HEK293 (cell line): ENCODE data around the gene KIF21A.

Source experiments
- CTCF ChIA-PET: fragments of 350-600 bp; formaldehyde crosslinking; extraction: SDS; loops from one replicate; lab custom pipeline; 2021; ENCODE audit warnings: antibody characterized with exemption; lab: Yijun Ruan, JAX
- POLR2A ChIA-PET: fragments of 300-600 bp; formaldehyde crosslinking; extraction: SDS; loops from one replicate; lab custom pipeline; 2020; ENCODE audit warnings: antibody characterized with exemption, inconsistent platforms; lab: Yijun Ruan, JAX
- H3K27ac ChIP-seq: fragments of 200-500 bp; sonication (Bioruptor generic); 2 replicates; pipeline ENCODE4 v1.5.1; 2014; ENCODE audit warnings: low read depth, low read length, control low read depth, inconsistent platforms; ENCODE audit errors: extremely low read depth
- H3K36me3 ChIP-seq, 2 experiments: fragments of 200-500 bp in 1 of 2; sonication (Bioruptor generic) in 1 of 2; 1 replicate in 1 of 2; 2 replicates in 1 of 2; pipeline ENCODE4 v1.5.1; 2014 to 2017; ENCODE audit warnings: inconsistent platforms in 2 of 2, low read length in 2 of 2; ENCODE audit not compliant: control insufficient read depth in 2 of 2, insufficient read depth in 1 of 2
- H3K4me1 ChIP-seq: fragments of 200-500 bp; sonication (Bioruptor generic); 2 replicates; pipeline ENCODE4 v1.5.1; 2014; ENCODE audit warnings: mild to moderate bottlenecking, low read length, inconsistent platforms; ENCODE audit not compliant: control insufficient read depth, insufficient read depth
- H3K4me3 ChIP-seq: 2 replicates; pipeline ENCODE4 v1.5.1; 2011; ENCODE audit warnings: low read depth, mild to moderate bottlenecking, control low read depth, low read length, moderate library complexity
- H3K9me3 ChIP-seq: fragments of 200-500 bp; sonication (Bioruptor generic); 2 replicates; pipeline ENCODE4 v1.5.1; 2014; ENCODE audit warnings: low read depth, low read length, inconsistent platforms; ENCODE audit not compliant: control insufficient read depth, insufficient read depth
- HOXD13 ChIP-seq: sonication (generic); formaldehyde crosslinking; IDR thresholded peaks from 2 replicates; pipeline ENCODE4 v1.8.0; 2022; ENCODE audit warnings: missing genetic modification reagents, borderline replicate concordance
- IKZF3 ChIP-seq: fragments of 450-650 bp; IDR thresholded peaks from 2 replicates; pipeline ENCODE4 v1.5.0; 2018; ENCODE audit warnings: missing biosample characterization, mild to moderate bottlenecking, missing genetic modification characterization, moderate library complexity
- KLF8 ChIP-seq: fragments of 450-650 bp; formaldehyde crosslinking; IDR thresholded peaks from 2 replicates; pipeline ENCODE4 v1.5.1; 2016; ENCODE audit warnings: missing biosample characterization, missing genetic modification characterization
- ZNF157 ChIP-seq: fragments of 450-650 bp; formaldehyde crosslinking; IDR thresholded peaks from 2 replicates; pipeline ENCODE4 v1.5.1; 2016; ENCODE audit warnings: missing biosample characterization, missing genetic modification characterization
- ZNF16 ChIP-seq: fragments of 450-650 bp; formaldehyde crosslinking; IDR thresholded peaks from 2 replicates; pipeline ENCODE4 v1.5.1; 2016; ENCODE audit warnings: low read depth, missing biosample characterization, missing genetic modification characterization
- ZNF266 ChIP-seq: fragments of 450-650 bp; formaldehyde crosslinking; IDR thresholded peaks from 2 replicates; pipeline ENCODE4 v1.5.1; 2016; ENCODE audit warnings: missing biosample characterization, missing genetic modification characterization, low read depth
- ZNF394 ChIP-seq: fragments of 450-650 bp; formaldehyde crosslinking; IDR thresholded peaks from 2 replicates; pipeline ENCODE4 v1.5.1; 2016; ENCODE audit warnings: missing biosample characterization, missing genetic modification characterization, mild to moderate bottlenecking, moderate library complexity, borderline replicate concordance
- ZNF423 ChIP-seq: fragments of 450-650 bp; formaldehyde crosslinking; IDR thresholded peaks from 2 replicates; pipeline ENCODE4 v1.5.1; 2016; ENCODE audit warnings: missing biosample characterization, missing genetic modification characterization
- ZNF571 ChIP-seq: fragments of 450-650 bp; formaldehyde crosslinking; IDR thresholded peaks from 2 replicates; pipeline ENCODE4 v1.5.0; 2017; ENCODE audit warnings: missing biosample characterization, missing genetic modification characterization
- ZNF596 ChIP-seq: fragments of 450-650 bp; IDR thresholded peaks from 2 replicates; pipeline ENCODE4 v1.5.0; 2018; ENCODE audit warnings: missing biosample characterization, mild to moderate bottlenecking, missing genetic modification characterization, moderate library complexity
- ZNF621 ChIP-seq: fragments of 450-650 bp; formaldehyde crosslinking; IDR thresholded peaks from 2 replicates; pipeline ENCODE4 v1.5.1; 2017; ENCODE audit warnings: missing biosample characterization, missing genetic modification characterization
- ZNF629 ChIP-seq: fragments of 450-650 bp; formaldehyde crosslinking; IDR thresholded peaks from 2 replicates; pipeline ENCODE4 v1.5.1; 2017; ENCODE audit warnings: missing biosample characterization, missing genetic modification characterization
- ZNF658 ChIP-seq: fragments of 450-650 bp; formaldehyde crosslinking; IDR thresholded peaks from 2 replicates; pipeline ENCODE4; 2016; ENCODE audit warnings: missing biosample characterization, missing genetic modification characterization
- ZNF830 ChIP-seq: fragments of 450-650 bp; IDR thresholded peaks from 2 replicates; pipeline ENCODE4 v1.5.0; 2018; ENCODE audit warnings: missing biosample characterization, missing genetic modification characterization, low read depth, mild to moderate bottlenecking, moderate library complexity
- ZNF837 ChIP-seq: fragments of 450-650 bp; formaldehyde crosslinking; IDR thresholded peaks from 2 replicates; pipeline ENCODE4 v1.5.1; 2016; ENCODE audit warnings: missing biosample characterization, missing genetic modification characterization
- ZSCAN16 ChIP-seq: fragments of 450-650 bp; formaldehyde crosslinking; IDR thresholded peaks from 2 replicates; pipeline ENCODE4 v1.5.1; 2016; ENCODE audit warnings: missing biosample characterization, missing genetic modification characterization
- TF ChIP-seq, protein P1 (sequence below): fragments of 450-650 bp; formaldehyde crosslinking; IDR thresholded peaks from 2 replicates; pipeline ENCODE4 v1.5.1; 2016; ENCODE audit warnings: missing biosample characterization, missing genetic modification characterization
- TF ChIP-seq, protein P2 (sequence below): fragments of 450-650 bp; formaldehyde crosslinking; IDR thresholded peaks from 2 replicates; pipeline ENCODE4 v1.5.1; 2016; ENCODE audit warnings: missing biosample characterization, missing genetic modification characterization
- TF ChIP-seq, protein P3 (sequence below): fragments of 450-650 bp; formaldehyde crosslinking; IDR thresholded peaks from 2 replicates; pipeline ENCODE4 v1.5.1; 2016; ENCODE audit warnings: missing biosample characterization, missing genetic modification characterization, borderline replicate concordance

The KIF21A gene

DNA sequence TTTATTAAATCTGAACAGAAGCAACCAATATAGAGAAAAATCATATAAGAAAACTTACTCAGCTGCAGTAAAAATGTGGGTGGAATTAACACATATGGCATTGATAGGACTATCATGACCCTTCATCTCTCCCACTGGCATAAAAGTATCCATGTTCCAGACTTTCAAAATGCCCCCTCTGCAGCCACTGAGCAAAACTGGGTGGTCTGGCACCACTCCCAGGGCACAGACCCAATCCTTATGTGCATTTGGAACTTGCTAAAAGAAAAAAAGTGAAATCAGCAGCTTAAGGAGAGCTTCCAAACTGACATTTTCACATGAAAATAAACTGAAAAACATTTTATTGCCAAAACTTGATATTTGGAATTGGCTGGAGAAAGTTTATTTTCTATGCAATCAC, 141.5 kb downstream of the KIF21A start:
- Histone ChIP-seq H3K9me3 (no peaks in the 10 kb centered on the region), H3K36me3 (peaks cover 14 to 21% of the 10 kb centered on the region in 2 experiments), H3K27ac (no peak overlapping the region), H3K4me3 (no peak overlapping the region), H3K4me1 (no peaks in the 10 kb centered on the region)
- POLR2A ChIA-PET, result no interaction called here
- CTCF ChIA-PET, result no interaction called here
- TF ChIP-seq ZNF16 (tag by site-specific recombination) (no peak), ZNF394 (tag by site-specific recombination) (no peak), ZNF423 (no peak), ZNF157 (tag by site-specific recombination) (no peak)
- TF ChIP-seq, protein P1, sequence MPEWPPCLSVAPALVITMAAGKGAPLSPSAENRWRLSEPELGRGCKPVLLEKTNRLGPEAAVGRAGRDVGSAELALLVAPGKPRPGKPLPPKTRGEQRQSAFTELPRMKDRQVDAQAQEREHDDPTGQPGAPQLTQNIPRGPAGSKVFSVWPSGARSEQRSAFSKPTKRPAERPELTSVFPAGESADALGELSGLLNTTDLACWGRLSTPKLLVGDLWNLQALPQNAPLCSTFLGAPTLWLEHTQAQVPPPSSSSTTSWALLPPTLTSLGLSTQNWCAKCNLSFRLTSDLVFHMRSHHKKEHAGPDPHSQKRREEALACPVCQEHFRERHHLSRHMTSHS (tag by site-specific recombination), result no peak

DNA sequence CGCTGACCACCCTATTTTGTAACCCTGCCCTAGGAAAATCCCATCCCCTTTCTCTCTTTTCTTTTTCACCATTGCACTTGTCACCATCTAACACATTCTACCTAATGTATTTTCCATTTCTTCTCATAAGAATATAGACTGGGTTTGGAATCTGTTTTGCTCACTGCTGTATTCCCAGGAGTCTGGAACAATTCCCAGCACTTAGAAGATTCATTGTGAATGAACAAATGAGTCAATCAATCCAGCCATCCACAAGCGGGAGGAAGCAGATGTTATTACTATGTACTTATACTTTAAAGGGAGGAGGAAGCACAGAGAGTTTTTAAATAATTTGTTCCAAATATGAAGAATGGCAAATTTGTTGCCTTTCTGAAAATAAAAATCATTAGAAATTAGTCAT, 142.1 kb downstream of the KIF21A start:
- no peak overlapping the region for H3K4me3 ChIP-seq
- no peak overlapping the region for H3K27ac ChIP-seq
- H3K4me1 ChIP-seq, result no peaks in the 10 kb centered on the region
- H3K36me3 ChIP-seq, result peaks cover 10 to 17% of the 10 kb centered on the region in 2 experiments
- ChIA-PET CTCF (no interaction called here), POLR2A (no interaction called here)
- no peaks in the 10 kb centered on the region for H3K9me3 ChIP-seq
- TF ChIP-seq ZNF596, result no peak
- no peak for TF ChIP-seq KLF8 (tag by site-specific recombination)

DNA sequence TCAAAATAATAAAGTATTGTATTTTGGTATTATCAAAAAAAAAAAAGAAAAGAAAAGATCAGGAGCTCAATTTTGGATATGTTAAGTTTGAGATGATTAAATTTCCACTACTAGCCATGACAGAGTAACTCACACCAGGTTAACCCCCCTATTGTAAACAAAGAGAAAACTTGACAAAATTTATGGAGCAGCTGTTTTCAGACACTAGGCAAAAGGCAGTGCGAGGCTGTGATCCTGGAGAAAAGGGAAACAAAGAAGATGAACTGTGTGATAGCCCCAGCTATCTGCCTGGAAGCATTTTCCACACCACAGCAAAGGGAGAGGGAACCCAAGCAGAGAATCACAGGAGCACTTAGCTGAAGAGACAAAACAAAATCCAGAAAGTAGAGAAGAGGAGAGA, 145.0 kb downstream of the KIF21A start:
- POLR2A ChIA-PET, result no interaction called here
- no peak for TF ChIP-seq ZNF266 (tag by site-specific recombination)
- no peak for TF ChIP-seq ZNF629 (tag by site-specific recombination)
- no peak for TF ChIP-seq ZNF621 (tag by site-specific recombination)
- no peak for TF ChIP-seq HOXD13 (CRISPR knock-in tag)
- no peak for TF ChIP-seq ZNF658 (tag by site-specific recombination)
- TF ChIP-seq ZNF830 (tag by site-specific recombination), result no peak
- TF ChIP-seq ZNF571 (tag by site-specific recombination), result no peak
- no peak for TF ChIP-seq ZSCAN16 (tag by site-specific recombination)
- no peak for TF ChIP-seq IKZF3
- TF ChIP-seq, protein P2, sequence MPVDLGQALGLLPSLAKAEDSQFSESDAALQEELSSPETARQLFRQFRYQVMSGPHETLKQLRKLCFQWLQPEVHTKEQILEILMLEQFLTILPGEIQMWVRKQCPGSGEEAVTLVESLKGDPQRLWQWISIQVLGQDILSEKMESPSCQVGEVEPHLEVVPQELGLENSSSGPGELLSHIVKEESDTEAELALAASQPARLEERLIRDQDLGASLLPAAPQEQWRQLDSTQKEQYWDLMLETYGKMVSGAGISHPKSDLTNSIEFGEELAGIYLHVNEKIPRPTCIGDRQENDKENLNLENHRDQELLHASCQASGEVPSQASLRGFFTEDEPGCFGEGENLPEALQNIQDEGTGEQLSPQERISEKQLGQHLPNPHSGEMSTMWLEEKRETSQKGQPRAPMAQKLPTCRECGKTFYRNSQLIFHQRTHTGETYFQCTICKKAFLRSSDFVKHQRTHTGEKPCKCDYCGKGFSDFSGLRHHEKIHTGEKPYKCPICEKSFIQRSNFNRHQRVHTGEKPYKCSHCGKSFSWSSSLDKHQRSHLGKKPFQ (tag by site-specific recombination), result no peak
- TF ChIP-seq, protein P3, sequence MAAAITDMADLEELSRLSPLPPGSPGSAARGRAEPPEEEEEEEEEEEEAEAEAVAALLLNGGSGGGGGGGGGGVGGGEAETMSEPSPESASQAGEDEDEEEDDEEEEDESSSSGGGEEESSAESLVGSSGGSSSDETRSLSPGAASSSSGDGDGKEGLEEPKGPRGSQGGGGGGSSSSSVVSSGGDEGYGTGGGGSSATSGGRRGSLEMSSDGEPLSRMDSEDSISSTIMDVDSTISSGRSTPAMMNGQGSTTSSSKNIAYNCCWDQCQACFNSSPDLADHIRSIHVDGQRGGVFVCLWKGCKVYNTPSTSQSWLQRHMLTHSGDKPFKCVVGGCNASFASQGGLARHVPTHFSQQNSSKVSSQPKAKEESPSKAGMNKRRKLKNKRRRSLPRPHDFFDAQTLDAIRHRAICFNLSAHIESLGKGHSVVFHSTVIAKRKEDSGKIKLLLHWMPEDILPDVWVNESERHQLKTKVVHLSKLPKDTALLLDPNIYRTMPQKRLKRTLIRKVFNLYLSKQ (tag by site-specific recombination), result no peak
- no peak for TF ChIP-seq ZNF837 (tag by site-specific recombination)
- no peaks in the 10 kb centered on the region for H3K9me3 ChIP-seq
- CTCF ChIA-PET, result interaction anchor here (0.6 to 3.1 kb wide), 2 partner anchors 25 to 810 kb away, joined by 3 to 14 read pairs; no protein-coding TSS in a partner anchor
- H3K4me3 ChIP-seq, result no peak overlapping the region
- H3K27ac ChIP-seq, result no peak overlapping the region
- H3K4me1 ChIP-seq, result peaks cover 14% of the 10 kb centered on the region
- no peaks in the 10 kb centered on the region for H3K36me3 ChIP-seq
